ENCODE results near the gene VCP.

- TF ChIP-seq CTCF (IDR thresholded peaks at IDR 0.05 in 2 of 3, conservative IDR thresholded peaks at IDR 0.05 in 1 of 3; ENCODE audit: insufficient read depth in 2 of 3, low read depth in 1 of 3, low read length in 3 of 3), result no peak
- no peak for TF ChIP-seq EP300 (IDR thresholded peaks at IDR 0.05; ENCODE audit: low read length)
- no peak for TF ChIP-seq USF1 (CRISPR knock-in tag; IDR thresholded peaks at IDR 0.05)
- no peak for TF ChIP-seq ZNF274 (IDR thresholded peaks at IDR 0.05; ENCODE audit: borderline replicate concordance, low read depth, low read length)
- TF ChIP-seq FOXK2 (conservative IDR thresholded peaks at IDR 0.05 in 1 of 2, IDR thresholded peaks at IDR 0.05 in 1 of 2; ENCODE audit: low read depth in 2 of 2), result no peak
Measured at GRCh38 chr9:35042081-35042604, 30.3 kb downstream of the VCP start.

All from K562 (cell line).